Thoracic aorta (tissue), 2 donors: ENCODE measurements around the gene HEPACAM. TPM values are rescaled to one million over a fixed set of nuclear protein-coding genes. Genes with fewer than 3 reads are reported as not detected.

Source experiments
- ATAC-seq: fragments of 150-250 bp; one replicate; pipeline ENCODE4 v1.8.0; 2017; ENCODE audit warnings: low read depth; ENCODE audit not compliant: insufficient number of reproducible peaks, low FRiP score
- DNase-seq: peaks from one replicate; pipeline ENCODE4 v3.0.0-alpha.2; 2020; ENCODE audit warnings: low spot score
- H3K27ac ChIP-seq, 2 donors: fragments of 200-600 bp; sonication (generic); 1 replicate in 1 of 2; 2 replicates in 1 of 2; pipeline ENCODE4 v1.5.1; 2016; ENCODE audit warnings: mild to moderate bottlenecking in 2 of 2, moderate library complexity in 2 of 2
- H3K27me3 ChIP-seq: fragments of 200-600 bp; sonication (generic); replicated peaks from 2 replicates; pipeline ENCODE4 v1.6.0; 2016; ENCODE audit warnings: mild to moderate bottlenecking; ENCODE audit not compliant: insufficient read depth
- H3K36me3 ChIP-seq: fragments of 200-600 bp; sonication (generic); one replicate; pipeline ENCODE4 v1.5.1; 2016
- H3K4me1 ChIP-seq, 2 donors: fragments of 200-600 bp; sonication (generic); 1 replicate in 1 of 2; 2 replicates in 1 of 2; pipeline versions ENCODE4 v1.5.1 to v1.6.0; 2016; ENCODE audit warnings: low read depth in 2 of 2, mild to moderate bottlenecking in 1 of 2; ENCODE audit not compliant: control insufficient read depth in 1 of 2
- H3K4me3 ChIP-seq: fragments of 200-600 bp; sonication (generic); 2 replicates; pipeline ENCODE4 v1.5.1; 2016; ENCODE audit warnings: mild to moderate bottlenecking
- H3K9me3 ChIP-seq: fragments of 200-600 bp; sonication (generic); 2 replicates; pipeline ENCODE4 v1.5.1; 2016
- total RNA-seq, 2 donors: library from RNA; depleted of rRNA; stranded (reverse); fragments of >200 nt; gene quantifications; one replicate each; pipeline versions ENCODE4 v1.1.0 to v1.2.3, GENCODE V29; 2016
- TF ChIP-seq, protein P1 (sequence below): fragments of 200-600 bp; sonication (generic); IDR thresholded peaks from one replicate; pipeline ENCODE4 v1.5.1; 2019; ENCODE audit warnings: antibody characterized with exemption

Gene HEPACAM
- total RNA-seq, 2 donors from 2014 or later: 0.49 to 1.2 TPM

DNA sequence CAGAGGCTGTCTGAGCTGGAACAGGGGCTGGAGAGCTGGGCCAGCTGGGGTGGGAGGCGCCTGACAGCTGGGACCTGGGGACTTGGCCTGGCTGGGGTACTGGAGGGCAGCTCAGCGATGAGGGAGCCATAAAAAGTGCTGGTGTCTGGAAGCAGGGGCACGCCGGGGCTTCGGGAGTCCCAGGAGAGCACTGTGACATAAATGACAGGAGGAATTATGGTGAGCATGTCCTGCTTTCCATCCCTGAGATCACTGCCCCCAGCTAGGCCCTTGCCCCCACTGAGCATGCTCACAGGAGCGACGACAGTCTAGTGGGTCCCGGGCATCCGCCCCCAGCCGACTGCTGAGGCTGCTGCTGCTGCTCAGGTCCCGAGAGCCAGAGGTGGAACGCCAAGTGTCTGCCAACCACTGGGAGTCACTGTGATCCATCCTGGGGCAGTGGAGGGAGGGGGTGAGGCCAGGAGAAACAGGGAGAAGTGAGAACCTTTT, 44.4 kb downstream of the HEPACAM start:
- H3K4me1 ChIP-seq: no peaks in the 10 kb centered on the region

GRCh38 chr11:124890683-124891372, 45.0 kb downstream of the HEPACAM start:
- Histone ChIP-seq H3K9me3 (no peaks in the 10 kb centered on the region), H3K36me3 (no peaks in the 10 kb centered on the region), H3K4me3 (no peak overlapping the region), H3K4me1 (no peaks in the 10 kb centered on the region), H3K27me3 (no peaks in the 10 kb centered on the region), H3K27ac (no peak overlapping the region)
- ATAC-seq (no peak), DNase-seq (no peak)
- TF ChIP-seq, protein P1, sequence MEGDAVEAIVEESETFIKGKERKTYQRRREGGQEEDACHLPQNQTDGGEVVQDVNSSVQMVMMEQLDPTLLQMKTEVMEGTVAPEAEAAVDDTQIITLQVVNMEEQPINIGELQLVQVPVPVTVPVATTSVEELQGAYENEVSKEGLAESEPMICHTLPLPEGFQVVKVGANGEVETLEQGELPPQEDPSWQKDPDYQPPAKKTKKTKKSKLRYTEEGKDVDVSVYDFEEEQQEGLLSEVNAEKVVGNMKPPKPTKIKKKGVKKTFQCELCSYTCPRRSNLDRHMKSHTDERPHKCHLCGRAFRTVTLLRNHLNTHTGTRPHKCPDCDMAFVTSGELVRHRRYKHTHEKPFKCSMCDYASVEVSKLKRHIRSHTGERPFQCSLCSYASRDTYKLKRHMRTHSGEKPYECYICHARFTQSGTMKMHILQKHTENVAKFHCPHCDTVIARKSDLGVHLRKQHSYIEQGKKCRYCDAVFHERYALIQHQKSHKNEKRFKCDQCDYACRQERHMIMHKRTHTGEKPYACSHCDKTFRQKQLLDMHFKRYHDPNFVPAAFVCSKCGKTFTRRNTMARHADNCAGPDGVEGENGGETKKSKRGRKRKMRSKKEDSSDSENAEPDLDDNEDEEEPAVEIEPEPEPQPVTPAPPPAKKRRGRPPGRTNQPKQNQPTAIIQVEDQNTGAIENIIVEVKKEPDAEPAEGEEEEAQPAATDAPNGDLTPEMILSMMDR: no peak

More for the DNA sequence above, 44.4 kb downstream of the HEPACAM start:
- H3K36me3 ChIP-seq: no peaks in the 10 kb centered on the region
- TF ChIP-seq, protein P1: no peak
- H3K27ac ChIP-seq: no peak overlapping the region
- no peak overlapping the region for H3K4me3 ChIP-seq
- DNase-seq (no peak), ATAC-seq (no peak)
- no peaks in the 10 kb centered on the region for H3K27me3 ChIP-seq
- H3K9me3 ChIP-seq: no peaks in the 10 kb centered on the region

- H3K36me3 ChIP-seq: no peaks in the 10 kb centered on the region
- ATAC-seq (no peak), DNase-seq (no peak)
- no peak overlapping the region for H3K4me3 ChIP-seq
- H3K27ac ChIP-seq: no peak overlapping the region
- TF ChIP-seq, protein P1: no peak
- H3K4me1 ChIP-seq: no peaks in the 10 kb centered on the region
- H3K27me3 ChIP-seq: no peaks in the 10 kb centered on the region
- no peaks in the 10 kb centered on the region for H3K9me3 ChIP-seq
These were observed 45.7 kb downstream of the HEPACAM start for GRCh38 chr11:124890151-124890550.

GRCh38 chr11:124889191-124890091, 46.4 kb downstream of the HEPACAM start:
- no peak overlapping the region for H3K27ac ChIP-seq
- DNase-seq (no peak), ATAC-seq (no peak)
- no peaks in the 10 kb centered on the region for H3K9me3 ChIP-seq
- no peak overlapping the region for H3K4me3 ChIP-seq
- no peaks in the 10 kb centered on the region for H3K4me1 ChIP-seq
- H3K36me3 ChIP-seq: no peaks in the 10 kb centered on the region
- TF ChIP-seq, protein P1: no peak
- H3K27me3 ChIP-seq: no peaks in the 10 kb centered on the region

DNA sequence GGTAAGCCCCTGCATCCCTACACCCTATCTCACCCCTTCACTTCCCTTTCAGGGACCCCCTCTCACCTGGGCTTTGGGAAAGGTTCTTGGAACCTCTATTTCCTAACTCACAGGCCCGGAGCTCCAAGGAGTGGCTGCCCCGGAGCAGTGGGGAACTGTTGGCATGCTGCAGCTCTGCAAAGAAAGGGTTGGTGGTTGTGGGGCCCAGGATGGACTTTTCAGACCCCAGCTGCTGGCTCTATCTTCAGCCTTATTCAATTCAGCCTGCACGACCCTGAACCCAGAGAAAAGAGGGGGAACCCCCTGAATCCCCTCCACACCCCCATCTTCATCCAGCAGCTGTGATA, 48.2 kb downstream of the HEPACAM start:
- H3K27me3 ChIP-seq: no peaks in the 10 kb centered on the region
- ATAC-seq: no peak
- H3K4me1 ChIP-seq: no peaks in the 10 kb centered on the region
- H3K9me3 ChIP-seq: no peaks in the 10 kb centered on the region
- H3K27ac ChIP-seq: no peak overlapping the region
- H3K36me3 ChIP-seq: no peaks in the 10 kb centered on the region
- DNase-seq: no peak
- no peak overlapping the region for H3K4me3 ChIP-seq
- TF ChIP-seq, protein P1: no peak
